HL-60 (cell line): ENCODE measurements around the gene ZBTB7C.

ENCODE experiments used
- POLR2AphosphoS5 ChIP-seq: IDR thresholded peaks from 2 replicates; pipeline ENCODE4 v1.6.1; 2012; ENCODE audit warnings: low read depth
- SPI1 ChIP-seq: IDR thresholded peaks from 2 replicates; pipeline ENCODE4 v1.6.1; 2012; ENCODE audit warnings: low read depth, mild to moderate bottlenecking, borderline replicate concordance
- TF ChIP-seq, protein P1 (sequence below): IDR thresholded peaks from one replicate; pipeline ENCODE4 v1.5.1; 2011; ENCODE audit warnings: low read length, control low read depth, inconsistent platforms; ENCODE audit not compliant: insufficient read depth

DNA sequence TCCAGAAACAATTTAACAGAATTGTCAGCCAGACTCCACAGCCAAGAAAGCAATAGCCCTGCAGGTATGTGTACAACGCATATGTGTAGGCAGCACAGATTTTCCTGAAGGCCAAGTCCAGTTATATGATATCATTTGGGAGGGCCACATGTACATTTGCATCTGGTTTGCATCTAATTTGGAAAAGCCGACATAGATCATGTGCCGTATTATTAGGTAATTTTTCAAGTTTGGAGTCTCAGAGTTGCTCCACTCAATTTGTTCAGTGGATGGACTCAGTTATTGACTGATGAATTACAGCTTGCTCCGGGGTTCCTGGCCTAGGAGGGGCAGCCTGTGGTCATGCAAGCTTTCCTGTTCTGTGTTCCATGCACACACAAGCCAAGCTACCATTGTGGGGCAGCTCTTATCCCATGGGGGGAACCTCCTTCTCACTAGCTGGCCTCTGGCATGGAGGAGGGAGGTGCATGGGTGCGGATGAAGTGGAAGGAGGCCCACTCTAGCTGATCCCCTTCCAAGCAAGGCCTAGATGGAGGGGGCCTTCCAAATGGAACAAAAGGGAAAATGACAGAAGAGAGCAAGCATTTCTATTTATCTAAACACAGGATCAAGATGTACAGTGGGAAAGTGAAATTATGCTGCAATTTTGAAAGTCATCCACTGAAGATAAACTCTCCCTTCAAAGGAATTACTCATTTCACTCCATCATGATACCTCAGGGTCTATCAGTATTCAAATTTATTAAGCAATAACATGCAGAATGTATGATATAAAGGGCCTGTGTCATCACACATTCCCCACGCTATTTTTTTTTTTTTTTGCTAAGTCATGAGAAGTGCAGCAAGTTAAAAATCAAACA lies 276.2 kb downstream of the ZBTB7C start:
- TF ChIP-seq SPI1 (no peak), POLR2AphosphoS5 (no peak)
- TF ChIP-seq, protein P1, sequence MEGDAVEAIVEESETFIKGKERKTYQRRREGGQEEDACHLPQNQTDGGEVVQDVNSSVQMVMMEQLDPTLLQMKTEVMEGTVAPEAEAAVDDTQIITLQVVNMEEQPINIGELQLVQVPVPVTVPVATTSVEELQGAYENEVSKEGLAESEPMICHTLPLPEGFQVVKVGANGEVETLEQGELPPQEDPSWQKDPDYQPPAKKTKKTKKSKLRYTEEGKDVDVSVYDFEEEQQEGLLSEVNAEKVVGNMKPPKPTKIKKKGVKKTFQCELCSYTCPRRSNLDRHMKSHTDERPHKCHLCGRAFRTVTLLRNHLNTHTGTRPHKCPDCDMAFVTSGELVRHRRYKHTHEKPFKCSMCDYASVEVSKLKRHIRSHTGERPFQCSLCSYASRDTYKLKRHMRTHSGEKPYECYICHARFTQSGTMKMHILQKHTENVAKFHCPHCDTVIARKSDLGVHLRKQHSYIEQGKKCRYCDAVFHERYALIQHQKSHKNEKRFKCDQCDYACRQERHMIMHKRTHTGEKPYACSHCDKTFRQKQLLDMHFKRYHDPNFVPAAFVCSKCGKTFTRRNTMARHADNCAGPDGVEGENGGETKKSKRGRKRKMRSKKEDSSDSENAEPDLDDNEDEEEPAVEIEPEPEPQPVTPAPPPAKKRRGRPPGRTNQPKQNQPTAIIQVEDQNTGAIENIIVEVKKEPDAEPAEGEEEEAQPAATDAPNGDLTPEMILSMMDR: no peak
